HG02840 (cell line): Measurements from ENCODE around the gene APOL3.
"Not testable (repeated sequence)": the region's sequence is repeated elsewhere in the genome, so short reads cannot be mapped to it uniquely, and the experiment has no call there.

ENCODE experiments used
- ATAC-seq: cut with Tn5 transposase; IDR thresholded peaks from one replicate; pipeline ENCODE4 v1.9.1; 2021; ENCODE audit warnings: mild to moderate bottlenecking, moderate library complexity, moderate number of reproducible peaks; ENCODE audit not compliant: unreplicated experiment, low FRiP score

Gene APOL3

DNA sequence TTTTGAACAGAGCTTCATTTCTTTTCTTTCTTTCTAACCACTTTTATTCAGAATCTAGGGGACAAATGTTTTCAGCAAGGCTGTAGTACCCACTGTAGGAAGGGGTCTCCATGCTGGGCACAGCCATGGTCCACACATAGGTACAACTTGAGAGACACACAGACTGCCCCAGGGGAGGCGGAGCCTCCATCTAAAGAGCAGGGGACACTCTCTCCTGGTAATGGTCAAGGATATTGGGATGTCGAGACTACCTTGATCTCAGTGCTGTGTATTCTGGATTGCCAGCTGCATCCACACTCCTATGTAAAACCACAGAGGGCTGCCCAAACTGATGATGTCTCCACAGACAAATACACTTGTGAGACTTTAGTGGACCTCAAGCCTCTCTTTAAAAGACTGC, 2.9 kb upstream of the APOL3 start:
- ATAC-seq = no peak

- no peak for ATAC-seq
Observed at GRCh38 chr22:36162127-36163034, 1.8 kb upstream of the APOL3 start.

- ATAC-seq = not testable (repeated sequence)
Observed at GRCh38 chr22:36161793-36162126, 1.2 kb upstream of the APOL3 start.

- ATAC-seq = no peak
Observed at GRCh38 chr22:36156515-36157419, 3.8 kb downstream of the APOL3 start.

- ATAC-seq = no peak
Observed at GRCh38 chr22:36156119-36156514, 4.4 kb downstream of the APOL3 start.

- ATAC-seq = no peak
Observed at GRCh38 chr22:36155702-36156101, 4.9 kb downstream of the APOL3 start.

- ATAC-seq = no peak
Observed at GRCh38 chr22:36154423-36154945, 6.1 kb downstream of the APOL3 start.

GRCh38 chr22:36153501-36154422, 6.8 kb downstream of the APOL3 start:
- no peak for ATAC-seq

GRCh38 chr22:36152821-36153220, 7.7 kb downstream of the APOL3 start:
- not testable (repeated sequence) for ATAC-seq

DNA sequence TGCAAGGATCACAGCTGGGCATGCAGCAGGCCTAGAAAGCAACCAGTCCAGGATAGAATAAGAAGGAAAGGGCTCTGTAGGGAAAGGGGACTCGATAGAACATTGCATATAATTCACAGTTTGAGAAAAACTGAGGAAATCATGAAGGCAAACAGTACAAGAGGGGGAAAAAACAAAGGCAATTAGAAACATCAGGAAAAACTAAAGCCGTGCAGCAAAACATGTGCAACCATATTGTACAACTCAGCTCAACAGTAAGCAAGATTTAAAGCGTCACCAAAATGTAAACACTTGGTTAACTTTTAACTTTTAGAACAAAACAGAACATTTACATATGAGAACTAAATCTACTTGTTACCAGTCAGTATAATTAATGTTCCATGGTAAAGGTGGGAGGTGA, 8.5 kb downstream of the APOL3 start:
- no peak for ATAC-seq

DNA sequence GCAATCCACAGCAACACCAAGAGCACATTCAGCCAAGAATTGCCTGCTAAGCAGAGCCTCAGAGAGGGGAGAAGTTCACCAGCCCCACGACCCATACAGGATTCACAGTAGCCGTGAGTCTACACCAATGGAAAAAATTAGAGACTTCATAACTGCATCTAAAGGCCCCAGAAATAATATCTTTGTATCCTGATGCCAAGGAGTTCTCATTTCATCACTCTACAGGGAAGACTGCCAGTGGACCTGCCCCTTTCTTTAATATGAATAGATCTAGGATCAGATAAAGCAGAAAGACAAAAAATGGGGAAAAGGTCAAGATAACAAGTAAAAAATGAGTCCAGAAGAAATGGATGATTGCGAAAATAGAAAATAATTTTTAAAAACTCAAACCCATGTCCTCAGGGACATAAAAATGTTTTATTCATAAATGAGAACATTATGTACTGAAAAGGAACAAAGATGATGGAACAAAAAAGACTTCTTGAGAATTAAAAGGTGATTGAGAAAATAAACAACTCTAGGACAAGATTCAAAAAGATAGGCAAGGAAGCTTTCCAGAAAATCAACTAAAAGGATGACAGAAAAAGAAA, 9.5 kb downstream of the APOL3 start:
- no peak for ATAC-seq

DNA sequence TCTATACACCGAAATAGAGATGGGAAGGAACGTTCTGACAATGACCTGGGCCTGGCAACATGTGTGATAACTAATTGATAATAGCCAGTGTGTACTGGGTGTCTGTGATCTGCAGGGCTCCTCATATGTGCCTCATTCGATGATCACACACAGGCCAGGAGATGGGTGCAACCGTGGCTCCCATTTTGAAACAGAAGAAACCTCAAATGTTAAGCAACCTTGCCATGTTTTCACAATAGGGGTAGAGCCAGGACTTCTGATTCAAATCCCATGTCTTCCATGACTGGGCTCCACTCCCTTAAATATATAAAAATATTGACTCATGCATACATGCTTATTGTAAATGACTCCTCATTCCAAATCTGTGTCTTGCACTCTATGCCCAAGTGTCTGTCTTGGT, 11.1 kb downstream of the APOL3 start:
- no peak for ATAC-seq

GRCh38 chr22:36148411-36148810, 12.1 kb downstream of the APOL3 start:
- ATAC-seq = no peak

DNA sequence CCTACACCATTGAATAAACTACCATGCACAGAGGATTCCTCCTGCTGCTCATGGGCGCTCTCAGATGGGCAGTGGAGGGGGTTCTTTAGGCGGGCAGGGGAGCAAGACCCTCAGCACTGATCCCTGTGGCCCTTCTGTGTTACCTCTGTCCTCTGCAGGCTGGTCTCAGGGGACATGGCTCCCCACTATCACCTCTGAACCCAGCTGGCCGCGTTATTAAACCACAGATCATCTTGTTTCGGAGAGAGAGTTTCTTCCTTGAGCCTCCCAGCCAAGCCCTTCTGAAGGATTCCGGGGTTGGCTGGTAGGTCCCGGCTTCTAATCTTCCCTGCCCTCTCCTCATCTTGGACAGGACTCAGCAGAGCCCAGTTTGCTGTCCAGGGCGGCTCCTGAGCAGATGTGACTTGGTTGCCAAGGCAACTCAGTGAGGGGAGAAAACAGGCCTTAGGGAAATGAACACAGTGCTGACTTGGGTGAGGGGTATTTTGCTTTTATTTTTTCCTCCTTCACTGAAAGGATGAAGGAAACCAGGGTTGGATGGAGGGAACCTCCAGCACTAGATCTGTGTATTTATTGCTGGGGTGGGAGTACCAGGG, 13.3 kb downstream of the APOL3 start:
- ATAC-seq = no peak

GRCh38 chr22:36145881-36146280, 14.7 kb downstream of the APOL3 start:
- no peak for ATAC-seq

DNA sequence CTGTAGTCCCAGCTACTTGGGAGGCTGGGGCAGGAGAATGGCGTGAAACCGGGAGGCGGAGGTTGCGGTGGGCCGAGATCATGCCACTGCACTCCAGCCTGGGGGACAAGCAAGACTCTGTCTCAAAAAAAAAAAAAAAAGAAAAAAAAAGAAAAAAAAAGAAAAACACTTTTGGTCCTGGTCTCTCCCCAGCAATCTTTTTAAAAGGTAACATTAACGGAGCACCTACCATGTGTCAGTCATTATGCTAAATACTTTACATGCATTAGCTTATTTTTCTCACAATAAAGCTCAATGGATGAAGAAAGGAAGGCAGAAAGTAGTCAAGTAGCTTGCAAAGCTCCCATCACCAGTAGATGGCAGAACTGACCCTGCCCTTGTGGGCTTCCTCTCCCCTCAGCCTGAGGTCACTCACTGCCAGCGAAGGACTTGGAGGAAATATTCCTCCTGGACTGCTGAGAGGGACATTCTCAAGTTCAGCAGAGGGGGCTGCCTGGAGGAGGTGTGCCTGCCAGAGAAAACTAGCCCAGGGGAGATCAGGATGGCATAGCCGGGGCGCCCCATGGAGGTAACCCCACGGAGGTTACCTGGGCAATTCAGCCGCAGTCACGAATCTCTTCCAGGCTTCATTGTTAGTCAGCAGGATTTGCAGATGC, 15.5 kb downstream of the APOL3 start:
- ATAC-seq = no peak

DNA sequence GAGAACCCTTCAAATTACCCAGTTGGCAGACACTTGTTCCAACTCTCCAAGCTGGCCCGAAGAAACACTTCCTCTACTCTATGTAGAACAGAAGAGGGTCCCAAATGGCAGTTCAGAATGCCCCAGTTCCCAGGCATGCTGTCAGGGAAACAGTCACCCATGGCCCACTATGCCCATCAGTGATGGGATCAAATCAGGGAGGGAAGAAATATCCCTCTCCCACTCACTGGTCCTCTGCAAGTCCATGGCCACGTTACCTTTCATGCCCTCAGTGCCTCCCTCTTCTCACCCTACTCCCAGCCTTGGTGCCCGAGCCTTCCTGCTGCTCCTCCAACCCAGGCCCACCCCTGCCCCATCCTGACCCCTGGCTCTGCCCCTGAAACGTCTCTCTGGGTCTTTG, 16.6 kb downstream of the APOL3 start:
- no peak for ATAC-seq

GRCh38 chr22:36143066-36143815, 17.3 kb downstream of the APOL3 start:
- ATAC-seq = no peak
